ENCODE data around the gene TCF7. TPM values are rescaled to one million over a fixed set of nuclear protein-coding genes. Genes with fewer than 3 reads are reported as not detected.

Gene TCF7
- total RNA-seq, 3 donors from 2014 or later = 1.9 to 6.8 (median 4.4) TPM

DNA sequence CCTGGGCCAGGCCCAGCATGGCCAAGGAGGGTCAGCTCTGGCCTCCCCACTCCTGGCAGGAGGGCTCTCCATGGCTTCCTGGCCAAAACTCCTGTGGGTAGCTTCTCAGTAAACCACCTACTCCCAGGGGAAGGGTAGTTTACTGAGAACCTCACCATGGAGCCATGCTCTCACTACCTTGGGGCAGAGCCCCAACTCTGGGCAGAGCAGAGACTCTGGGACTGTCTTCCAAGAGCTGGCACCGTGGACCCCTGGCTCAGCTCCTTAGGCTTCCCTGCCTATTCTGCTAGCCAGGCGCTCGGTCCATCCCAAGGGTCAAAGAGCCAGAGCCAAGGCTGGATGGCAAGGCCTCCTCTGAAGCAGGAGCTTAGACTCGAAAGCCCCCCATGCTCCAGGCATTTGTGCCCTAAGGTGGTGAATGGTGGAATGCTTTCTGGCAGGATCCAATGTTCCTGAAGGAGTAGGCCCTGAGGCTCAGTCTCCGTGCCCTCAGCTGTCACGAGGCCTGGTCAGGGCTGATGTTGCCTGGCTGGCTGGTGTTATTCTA lies 19.6 kb downstream of the TCF7 start:
- no peaks in the 10 kb centered on the region for H3K9me3 ChIP-seq
- H3K36me3 ChIP-seq (ENCODE audit: low read depth) = no peaks in the 10 kb centered on the region
- H3K4me3 ChIP-seq = no peak overlapping the region
- TF ChIP-seq, protein P1, sequence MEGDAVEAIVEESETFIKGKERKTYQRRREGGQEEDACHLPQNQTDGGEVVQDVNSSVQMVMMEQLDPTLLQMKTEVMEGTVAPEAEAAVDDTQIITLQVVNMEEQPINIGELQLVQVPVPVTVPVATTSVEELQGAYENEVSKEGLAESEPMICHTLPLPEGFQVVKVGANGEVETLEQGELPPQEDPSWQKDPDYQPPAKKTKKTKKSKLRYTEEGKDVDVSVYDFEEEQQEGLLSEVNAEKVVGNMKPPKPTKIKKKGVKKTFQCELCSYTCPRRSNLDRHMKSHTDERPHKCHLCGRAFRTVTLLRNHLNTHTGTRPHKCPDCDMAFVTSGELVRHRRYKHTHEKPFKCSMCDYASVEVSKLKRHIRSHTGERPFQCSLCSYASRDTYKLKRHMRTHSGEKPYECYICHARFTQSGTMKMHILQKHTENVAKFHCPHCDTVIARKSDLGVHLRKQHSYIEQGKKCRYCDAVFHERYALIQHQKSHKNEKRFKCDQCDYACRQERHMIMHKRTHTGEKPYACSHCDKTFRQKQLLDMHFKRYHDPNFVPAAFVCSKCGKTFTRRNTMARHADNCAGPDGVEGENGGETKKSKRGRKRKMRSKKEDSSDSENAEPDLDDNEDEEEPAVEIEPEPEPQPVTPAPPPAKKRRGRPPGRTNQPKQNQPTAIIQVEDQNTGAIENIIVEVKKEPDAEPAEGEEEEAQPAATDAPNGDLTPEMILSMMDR (IDR thresholded peaks at IDR 0.05) = no peak
- no peaks in the 10 kb centered on the region for H3K4me1 ChIP-seq (ENCODE audit: low read depth)
- DNase-seq (peak in 2 of 3 donors; percentile 19 to 20), ATAC-seq (no peak)
- intact Hi-C loops (cut with DNase I, micrococcal nuclease) = no loop called here

DNA sequence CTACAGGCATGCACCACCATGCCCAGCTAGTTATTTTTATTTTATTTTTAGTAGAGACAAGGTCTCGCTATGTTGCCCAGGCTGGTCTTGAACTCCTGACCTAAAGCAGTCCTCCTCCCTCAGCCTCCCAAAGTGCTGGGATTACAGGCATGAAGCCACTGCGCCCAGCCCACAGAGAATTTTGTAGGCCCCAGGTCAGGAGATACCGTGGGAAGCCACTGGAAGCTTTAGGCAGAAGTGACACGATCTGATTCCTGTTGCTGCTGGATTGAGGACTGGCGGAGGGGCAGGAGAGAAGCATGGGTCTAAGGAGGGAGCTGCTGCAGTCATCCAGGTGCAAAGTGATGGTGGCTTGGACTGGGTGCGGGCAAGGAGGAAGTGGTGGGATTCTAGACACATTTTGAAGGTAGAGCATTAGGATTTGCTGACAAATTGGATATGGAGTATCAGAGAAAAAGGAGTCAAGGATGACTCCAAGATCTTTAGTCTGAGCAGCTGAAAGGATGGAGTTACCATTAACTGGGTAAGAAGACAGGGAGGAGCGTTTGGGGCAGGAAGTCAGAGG lies 20.7 kb downstream of the TCF7 start:
- no peaks in the 10 kb centered on the region for H3K4me1 ChIP-seq (ENCODE audit: low read depth)
- ATAC-seq (no peak), DNase-seq (no peak)
- H3K9me3 ChIP-seq = no peaks in the 10 kb centered on the region
- no peaks in the 10 kb centered on the region for H3K36me3 ChIP-seq (ENCODE audit: low read depth)
- H3K4me3 ChIP-seq = no peak overlapping the region
- TF ChIP-seq, protein P1 (IDR thresholded peaks at IDR 0.05) = no peak
- intact Hi-C loops (cut with DNase I, micrococcal nuclease) = no loop called here

DNA sequence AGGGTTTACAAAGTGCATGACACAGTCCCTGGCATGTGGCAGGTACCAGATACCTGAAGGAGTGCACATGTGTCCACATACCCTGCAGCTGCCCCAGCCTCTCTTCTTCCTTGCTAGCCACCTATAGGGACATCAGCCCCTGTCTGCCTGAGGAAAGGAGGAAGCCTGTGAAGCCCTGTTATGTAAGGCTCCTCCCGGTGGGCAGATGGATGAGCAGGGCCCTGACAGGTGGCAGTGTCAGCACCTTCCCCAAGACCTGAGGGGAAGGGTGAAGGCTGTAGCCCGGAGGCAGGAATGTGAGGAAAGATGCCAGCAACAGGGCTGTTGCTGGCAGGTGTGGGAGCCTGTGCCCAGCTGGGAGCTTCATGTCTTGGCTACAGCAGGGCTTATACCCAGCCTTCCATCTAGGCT lies 21.7 kb downstream of the TCF7 start:
- Histone ChIP-seq H3K9me3 (no peaks in the 10 kb centered on the region), H3K4me1 (ENCODE audit: low read depth) (no peaks in the 10 kb centered on the region), H3K4me3 (no peak overlapping the region), H3K36me3 (ENCODE audit: low read depth) (no peaks in the 10 kb centered on the region)
- intact Hi-C loops (cut with DNase I, micrococcal nuclease) = no loop called here
- TF ChIP-seq, protein P1 (IDR thresholded peaks at IDR 0.05) = no peak
- ATAC-seq (no peak), DNase-seq (peak in 2 of 3 donors; percentile 20 to 21)

DNA sequence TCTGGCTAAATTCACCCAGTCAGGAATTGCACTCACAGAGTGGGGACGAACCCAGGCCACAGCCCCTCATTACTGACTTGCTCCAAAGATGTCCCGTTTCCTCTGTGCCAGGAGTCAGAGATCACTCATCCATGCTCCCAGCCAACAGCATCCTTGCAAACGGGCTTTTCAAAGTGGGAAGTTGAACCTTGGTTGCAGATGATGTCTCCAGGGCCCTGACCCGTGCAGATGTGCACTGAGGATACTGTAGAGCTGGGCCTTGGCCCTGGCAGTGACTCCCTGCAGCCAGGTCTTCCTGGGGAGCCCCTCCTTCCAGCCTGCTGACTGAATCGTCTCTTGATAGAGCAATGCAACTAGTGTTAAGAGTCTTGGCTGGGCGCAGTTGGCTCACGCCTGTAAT lies 22.3 kb downstream of the TCF7 start:
- intact Hi-C loops (cut with DNase I, micrococcal nuclease) = no loop called here
- H3K9me3 ChIP-seq = no peaks in the 10 kb centered on the region
- no peak for ATAC-seq
- H3K4me3 ChIP-seq = no peak overlapping the region
- TF ChIP-seq, protein P1 (IDR thresholded peaks at IDR 0.05) = no peak
- H3K4me1 ChIP-seq (ENCODE audit: low read depth) = no peaks in the 10 kb centered on the region
- DNase-seq = peak in 2 of 3 donors; percentile 12 to 30
- no peaks in the 10 kb centered on the region for H3K36me3 ChIP-seq (ENCODE audit: low read depth)

DNA sequence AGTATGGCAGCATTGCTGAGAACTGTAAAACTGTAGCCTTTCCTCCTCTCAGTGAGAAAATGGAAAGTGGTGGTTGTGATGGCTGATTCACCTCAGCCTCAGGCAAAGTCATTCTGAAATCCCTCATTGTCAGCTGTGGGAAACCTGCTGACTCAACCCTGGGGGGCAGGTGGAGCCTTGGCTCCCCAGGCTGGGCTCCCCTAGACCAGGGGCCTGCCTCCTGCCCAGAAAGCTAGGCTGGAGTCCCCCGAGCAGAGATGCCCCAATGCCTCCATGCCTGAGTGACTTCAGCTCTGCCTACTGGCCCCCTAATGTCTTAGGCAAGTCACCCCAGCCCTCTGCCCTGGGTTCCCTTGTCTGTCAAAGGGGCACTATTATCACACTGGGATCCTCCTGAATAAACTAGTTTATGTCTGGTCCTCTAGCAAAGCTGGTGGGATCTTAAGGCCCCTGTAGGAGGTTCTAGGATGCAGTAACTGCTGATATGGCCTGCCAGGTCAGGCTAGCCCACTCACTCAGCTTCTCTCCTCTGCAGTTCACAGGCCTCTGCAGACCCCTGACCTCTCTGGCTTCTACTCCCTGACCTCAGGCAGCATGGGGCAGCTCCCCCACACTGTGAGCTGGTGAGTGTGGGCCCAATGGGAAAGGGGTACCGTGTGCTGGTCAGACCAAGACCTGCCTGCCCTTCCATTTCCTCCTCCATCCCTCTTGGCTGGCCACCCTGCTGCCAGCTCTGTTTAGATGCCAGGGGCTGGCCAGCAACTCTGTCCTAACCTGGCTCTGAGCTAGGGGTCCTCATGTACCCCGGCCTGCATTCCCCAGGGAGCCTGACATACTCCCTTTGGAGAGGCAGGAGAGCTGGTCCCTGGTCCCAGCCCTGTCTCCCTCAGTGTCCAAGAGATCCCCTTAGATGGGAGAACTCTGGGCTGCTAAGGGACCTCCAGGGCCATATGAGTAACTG lies 24.2 kb downstream of the TCF7 start:
- Histone ChIP-seq H3K4me1 (ENCODE audit: low read depth) (no peaks in the 10 kb centered on the region), H3K4me3 (no peak overlapping the region), H3K36me3 (ENCODE audit: low read depth) (no peaks in the 10 kb centered on the region), H3K9me3 (no peaks in the 10 kb centered on the region)
- no peak for ATAC-seq
- intact Hi-C loops (cut with DNase I, micrococcal nuclease) = no loop called here
- peak in 2 of 3 donors; percentile 15 to 24 for DNase-seq
- TF ChIP-seq, protein P1 (IDR thresholded peaks at IDR 0.05) = no peak

Measured in mucosa of descending colon (tissue), 3 donors.